ENCODE measurements around the gene SYK. TPM values are rescaled to one million over a fixed set of nuclear protein-coding genes. Genes with fewer than 3 reads are reported as not detected.

SYK gene
- polyA plus RNA-seq, 1 of the 3 experiments (the other 2 are of a cell fraction) = not detected

GRCh38 chr9:90775657-90776056 is 26.0 kb upstream of the SYK start:
- CTCF ChIA-PET = no interaction called here
- no peaks in the 10 kb centered on the region for H3K27me3 ChIP-seq (ENCODE audit: insufficient read depth)
- no peaks in the 10 kb centered on the region for H3F3A ChIP-seq (replicated peaks; ENCODE audit: insufficient read depth)
- no peaks in the 10 kb centered on the region for H3K4me1 ChIP-seq (ENCODE audit: control insufficient read depth in 1 of 2, insufficient read depth in 2 of 2, low read depth in 1 of 2, low read length in 1 of 2)
- WGBS (ENCODE audit: low lambda C conversion rate) = 19% methylated on average over 3 of the region's 3 CpGs
- no peak overlapping the region for H2AFZ ChIP-seq (ENCODE audit: low read depth)
- H3K9ac ChIP-seq = no peak overlapping the region
- H3K27ac ChIP-seq (ENCODE audit: low read depth in 2 of 2, low read length in 1 of 2) = no peak overlapping the region
- no peak for DNase-seq
- TF ChIP-seq IRF3 (IDR thresholded peaks at IDR 0.05; ENCODE audit: low read depth, low read length) = no peak
- H4K20me1 ChIP-seq (ENCODE audit: insufficient read depth) = no peaks in the 10 kb centered on the region
- no peaks in the 10 kb centered on the region for H3K9me3 ChIP-seq
- no peaks in the 10 kb centered on the region for H3K36me3 ChIP-seq (replicated peaks in 1 of 2; ENCODE audit: control insufficient read depth in 1 of 2, insufficient read depth in 2 of 2, low read length in 1 of 2)
- POLR2A ChIA-PET = no interaction called here
- H3K9me2 ChIP-seq = no peaks in the 10 kb centered on the region
- no peak overlapping the region for H3K4me2 ChIP-seq
- no peaks in the 10 kb centered on the region for H3K79me2 ChIP-seq (ENCODE audit: insufficient read depth)
- no peak overlapping the region for H3K4me3 ChIP-seq (ENCODE audit: low read depth in 2 of 2, low read length in 1 of 2)

- no peaks in the 10 kb centered on the region for H3K79me2 ChIP-seq (ENCODE audit: insufficient read depth)
- no peaks in the 10 kb centered on the region for H3F3A ChIP-seq (replicated peaks; ENCODE audit: insufficient read depth)
- H3K27me3 ChIP-seq (ENCODE audit: insufficient read depth) = no peaks in the 10 kb centered on the region
- H3K4me1 ChIP-seq (ENCODE audit: control insufficient read depth in 1 of 2, insufficient read depth in 2 of 2, low read depth in 1 of 2, low read length in 1 of 2) = no peaks in the 10 kb centered on the region
- H4K20me1 ChIP-seq (ENCODE audit: insufficient read depth) = no peaks in the 10 kb centered on the region
- H2AFZ ChIP-seq (ENCODE audit: low read depth) = no peak overlapping the region
- 41% methylated on average over 2 of the region's 2 CpGs for WGBS (ENCODE audit: low lambda C conversion rate)
- no peak for DNase-seq
- H3K9me3 ChIP-seq = no peaks in the 10 kb centered on the region
- TF ChIP-seq PBX3 (IDR thresholded peaks at IDR 0.05) (no peak), TEAD4 (IDR thresholded peaks at IDR 0.05; ENCODE audit: borderline replicate concordance, insufficient read depth) (no peak), JUND (IDR thresholded peaks at IDR 0.05) (no peak)
- no peaks in the 10 kb centered on the region for H3K36me3 ChIP-seq (replicated peaks in 1 of 2; ENCODE audit: control insufficient read depth in 1 of 2, insufficient read depth in 2 of 2, low read length in 1 of 2)
- ChIA-PET POLR2A (no interaction called here), CTCF (interaction anchor here (0.6 to 0.7 kb wide), 2 partner anchors 108 to 1185 kb away, joined by 3 read pairs; no protein-coding TSS in a partner anchor)
- no peak overlapping the region for H3K9ac ChIP-seq
- no peaks in the 10 kb centered on the region for H3K9me2 ChIP-seq
- H3K4me3 ChIP-seq (ENCODE audit: low read depth in 2 of 2, low read length in 1 of 2) = no peak overlapping the region
- no peak overlapping the region for H3K4me2 ChIP-seq
- no peak overlapping the region for H3K27ac ChIP-seq (ENCODE audit: low read depth in 2 of 2, low read length in 1 of 2)
Observed at GRCh38 chr9:90778746-90779145, 22.9 kb upstream of the SYK start.

GRCh38 chr9:90783552-90783951 is 18.1 kb upstream of the SYK start:
- no peaks in the 10 kb centered on the region for H3K9me3 ChIP-seq

More at GRCh38 chr9:90783552-90783951, 18.1 kb upstream of the SYK start:
- Histone ChIP-seq H3K4me1 (ENCODE audit: control insufficient read depth in 1 of 2, insufficient read depth in 2 of 2, low read depth in 1 of 2, low read length in 1 of 2) (no peaks in the 10 kb centered on the region), H3K4me2 (no peak overlapping the region), H3K79me2 (ENCODE audit: insufficient read depth) (no peaks in the 10 kb centered on the region), H3K27me3 (ENCODE audit: insufficient read depth) (no peaks in the 10 kb centered on the region), H3K27ac (ENCODE audit: low read depth in 2 of 2, low read length in 1 of 2) (no peak overlapping the region), H3K4me3 (ENCODE audit: low read depth in 2 of 2, low read length in 1 of 2) (no peak overlapping the region), H3K36me3 (replicated peaks in 1 of 2; ENCODE audit: control insufficient read depth in 1 of 2, insufficient read depth in 2 of 2, low read length in 1 of 2) (no peaks in the 10 kb centered on the region), H3F3A (replicated peaks; ENCODE audit: insufficient read depth) (no peaks in the 10 kb centered on the region), H4K20me1 (ENCODE audit: insufficient read depth) (no peaks in the 10 kb centered on the region), H3K9ac (no peak overlapping the region), H2AFZ (ENCODE audit: low read depth) (no peak overlapping the region), H3K9me2 (no peaks in the 10 kb centered on the region)
- DNase-seq = no peak
- WGBS (ENCODE audit: low lambda C conversion rate) = 16% methylated on average over 3 of the region's 3 CpGs
- ChIA-PET CTCF (interaction anchor here (0.9 kb wide), 2 partner anchors 9 to 87 kb away, joined by 3 to 4 read pairs; no protein-coding TSS in a partner anchor), POLR2A (no interaction called here)
- TF ChIP-seq FOXJ3 (CRISPR knock-in tag; IDR thresholded peaks at IDR 0.05) = no peak
- TF ChIP-seq RAD21 (IDR thresholded peaks at IDR 0.05; ENCODE audit: low read length) = no peak
- no peak for TF ChIP-seq POLR2AphosphoS5 (IDR thresholded peaks at IDR 0.05; ENCODE audit: low read depth, low read length)
- no peak for TF ChIP-seq CTCF (IDR thresholded peaks at IDR 0.05)
- TF ChIP-seq JUND (IDR thresholded peaks at IDR 0.05) = no peak
- no peak for TF ChIP-seq EP300 (IDR thresholded peaks at IDR 0.05; ENCODE audit: borderline replicate concordance in 1 of 2, low read depth in 1 of 2, low read length in 1 of 2)
- TF ChIP-seq USF1 (IDR thresholded peaks at IDR 0.05; ENCODE audit: borderline replicate concordance, low read depth) = no peak
- no peak for TF ChIP-seq IRF3 (IDR thresholded peaks at IDR 0.05; ENCODE audit: low read depth, low read length)
